Measurements from ENCODE around the gene GPA33. TPM values are rescaled to one million over a fixed set of nuclear protein-coding genes. Genes with fewer than 3 reads are reported as not detected.

Gene GPA33
- total and polyA plus RNA-seq, 3 experiments from 2014 or later, result 0.66 to 19.7 (median 0.97) TPM

DNA sequence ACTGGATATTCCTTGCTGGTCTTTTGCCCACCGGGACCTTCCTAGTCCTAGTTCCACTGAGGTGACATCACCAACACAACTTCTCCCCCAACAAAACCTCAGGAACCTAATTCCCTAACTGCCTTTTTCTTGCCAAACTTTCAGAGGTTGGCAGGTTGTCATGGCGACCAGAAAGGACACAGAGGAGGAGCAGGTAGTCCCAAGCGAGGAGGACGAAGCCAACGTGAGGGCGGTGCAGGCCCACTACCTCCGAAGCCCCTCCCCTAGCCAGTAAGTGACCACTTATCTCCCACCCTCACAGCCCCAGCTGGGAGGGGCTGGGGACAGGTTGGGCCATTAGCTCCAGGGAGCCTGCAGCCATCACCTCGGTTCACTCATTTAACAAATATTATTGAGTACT, 4.5 kb upstream of the GPA33 start:
- CTCF ChIA-PET, result interaction anchor here (2.8 kb wide), 1 partner anchor 28 kb away, joined by 6 read pairs; no protein-coding TSS in a partner anchor
- DNase-seq, result no peak
- no peak overlapping the region for H3K4me3 Mint-ChIP-seq
- H3K36me3 Mint-ChIP-seq, result peaks cover 0 to 14% (median 5%) of the 10 kb centered on the region in 3 donors
- POLR2A ChIA-PET, result no interaction called here
- H3K36me3 ChIP-seq (ENCODE audit: insufficient read depth, low read length), result no peaks in the 10 kb centered on the region
- H3K4me1 Mint-ChIP-seq, result peaks cover 15 to 23% (median 18%) of the 10 kb centered on the region in 3 donors
- H3K27me3 ChIP-seq (ENCODE audit: insufficient read depth, low read length, poor library complexity, severe bottlenecking), result no peaks in the 10 kb centered on the region
- H3K9me3 Mint-ChIP-seq, result peaks cover 0 to 3% (median 0%) of the 10 kb centered on the region in 5 donors
- H3K4me1 ChIP-seq (ENCODE audit: insufficient read depth, low read length), result peaks cover 18% of the 10 kb centered on the region
- no peaks in the 10 kb centered on the region for H3K9me3 ChIP-seq (ENCODE audit: low read length)
- no peak overlapping the region for H3K27ac Mint-ChIP-seq
- H3K27me3 Mint-ChIP-seq, result peaks cover 6 to 14% of the 10 kb centered on the region in 2 donors
- no peak overlapping the region for H3K4me3 ChIP-seq (ENCODE audit: low read length)
- H3K27ac ChIP-seq (ENCODE audit: low read depth, low read length), result no peak overlapping the region

DNA sequence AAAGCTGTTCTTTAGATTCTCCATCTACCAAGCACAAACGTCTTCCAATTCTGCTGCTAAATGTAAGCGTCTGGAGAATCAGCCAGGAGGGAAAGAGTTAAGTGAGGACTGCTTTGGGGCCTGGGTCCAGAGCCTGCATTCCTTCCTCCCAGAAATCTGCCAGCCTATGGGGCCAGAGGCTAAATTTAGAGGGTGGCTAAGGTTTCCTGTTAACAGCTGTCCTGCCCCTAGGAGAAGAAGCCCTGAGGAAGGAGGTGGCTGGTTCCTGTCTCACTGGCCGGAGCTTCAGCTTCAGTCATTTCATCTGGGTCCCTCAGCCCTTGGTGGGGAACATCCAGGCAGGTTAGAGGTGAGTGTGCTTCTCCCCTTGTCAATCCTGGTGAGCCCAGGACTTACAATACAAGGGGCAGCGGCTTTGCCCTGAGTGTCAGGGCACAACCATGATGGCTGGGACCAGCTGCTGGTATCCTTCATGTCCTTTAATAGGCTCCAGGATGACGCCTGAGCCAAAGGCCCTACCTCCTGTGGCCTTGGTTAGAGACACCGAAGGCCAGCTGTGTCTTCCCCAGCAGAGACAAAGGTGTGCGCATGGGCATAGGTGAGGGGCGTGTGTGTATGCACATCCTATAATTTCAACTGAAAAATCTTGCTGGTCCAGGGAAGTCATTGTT, 3.8 kb upstream of the GPA33 start, which contains the start of gene STYXL2:
Gene STYXL2, plus strand, starts transcription at position 230 of the 671 bp plus-strand sequence. CDS start 775 bp downstream, outside the sequence.
- DNase-seq, result no peak
- Histone ChIP-seq H3K4me3 (ENCODE audit: low read length) (no peak within 1 kb of the TSS), H3K36me3 (ENCODE audit: insufficient read depth, low read length) (no peaks in the 10 kb centered on the region), H3K27me3 (ENCODE audit: insufficient read depth, low read length, poor library complexity, severe bottlenecking) (no peaks in the 10 kb centered on the region), H3K4me1 (ENCODE audit: insufficient read depth, low read length) (peaks cover 25% of the 10 kb centered on the region), H3K27ac (ENCODE audit: low read depth, low read length) (no peak within 1 kb of the TSS), H3K9me3 (ENCODE audit: low read length) (no peaks in the 10 kb centered on the region)
- H3K4me1 Mint-ChIP-seq, result peaks cover 21 to 30% (median 25%) of the 10 kb centered on the region in 3 donors
- peaks cover 0 to 14% (median 5%) of the 10 kb centered on the region in 3 donors for H3K36me3 Mint-ChIP-seq
- no peak within 1 kb of the TSS for H3K4me3 Mint-ChIP-seq
- peak within 1 kb of the TSS in 1 of 8 donors; percentile 21 for H3K27ac Mint-ChIP-seq
- peaks cover 6 to 10% of the 10 kb centered on the region in 2 donors for H3K27me3 Mint-ChIP-seq
- POLR2A ChIA-PET, result no interaction called here
- H3K9me3 Mint-ChIP-seq, result peaks cover 0 to 3% (median 0%) of the 10 kb centered on the region in 5 donors
- CTCF ChIA-PET, result interaction anchor here (1.1 to 2.8 kb wide), 4 partner anchors 15 to 126 kb away, joined by 3 to 8 read pairs (median 4); partner anchors contain the start of gene POU2F1

DNA sequence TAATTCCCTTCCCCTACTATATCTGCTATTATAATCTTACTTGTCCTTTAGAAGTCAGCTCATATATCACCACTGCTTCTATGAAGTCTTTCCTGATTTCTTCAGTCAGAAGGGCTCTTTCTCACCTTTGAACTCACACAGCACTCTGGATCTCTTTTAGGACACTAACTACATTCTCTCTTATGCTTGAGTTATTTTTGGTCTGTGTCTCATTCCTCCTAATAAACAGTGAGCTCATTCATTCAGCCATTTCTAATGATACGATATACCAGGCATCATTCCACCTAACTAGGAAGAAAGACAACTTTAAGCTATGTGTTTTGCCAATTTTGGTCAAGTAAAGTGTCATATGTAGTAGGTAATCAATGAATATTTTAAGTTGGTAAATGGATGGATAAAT, 2.5 kb upstream of the GPA33 start:
- no peak overlapping the region for H3K4me3 Mint-ChIP-seq

DNA sequence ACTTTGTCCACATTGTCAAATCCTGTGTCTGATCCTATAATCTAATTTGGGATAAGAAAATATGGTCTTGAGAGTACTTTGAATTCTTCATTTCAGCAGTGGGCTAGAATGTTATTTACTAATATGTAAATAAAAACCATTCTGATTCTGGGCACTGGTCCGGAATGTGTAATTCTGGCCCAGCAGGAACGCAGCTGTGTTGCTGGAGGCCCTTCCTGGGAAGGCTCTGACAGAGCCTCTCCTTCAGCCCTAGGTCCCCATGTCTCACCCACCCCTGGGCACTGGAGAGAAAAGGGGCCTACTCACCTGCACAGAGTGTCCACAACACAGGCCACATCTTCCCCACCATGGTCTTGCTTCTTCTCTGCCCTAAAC, 251 bp downstream of the GPA33 start:
- Mint-ChIP-seq H3K27me3 (no peaks in the 10 kb centered on the region), H3K4me1 (peaks cover 28 to 44% (median 29%) of the 10 kb centered on the region in 3 donors), H3K27ac (peak overlapping the region; percentile 58 to 97 (median 94)), H3K4me3 (peak overlapping the region in 6 of 7 donors; percentile 65 to 85 (median 76)), H3K36me3 (peaks cover 0 to 3% (median 0%) of the 10 kb centered on the region in 3 donors), H3K9me3 (no peaks in the 10 kb centered on the region)
- Histone ChIP-seq H3K36me3 (ENCODE audit: insufficient read depth, low read length) (no peaks in the 10 kb centered on the region), H3K27me3 (ENCODE audit: insufficient read depth, low read length, poor library complexity, severe bottlenecking) (no peaks in the 10 kb centered on the region), H3K4me1 (ENCODE audit: insufficient read depth, low read length) (peaks cover 47% of the 10 kb centered on the region), H3K27ac (ENCODE audit: low read depth, low read length) (peak overlapping the region; percentile 28), H3K9me3 (ENCODE audit: low read length) (no peaks in the 10 kb centered on the region), H3K4me3 (ENCODE audit: low read length) (peak overlapping the region; percentile 54)
- ChIA-PET POLR2A (interaction anchor here (0.6 to 0.9 kb wide), 3 partner anchors 14 to 194 kb away, joined by 3 read pairs; no protein-coding TSS in a partner anchor), CTCF (interaction anchor here (1.2 to 1.8 kb wide), 3 partner anchors 23 to 131 kb away, joined by 5 read pairs; partner anchors contain the start of gene POU2F1)
- no peak for DNase-seq

More for the DNA sequence above, 2.5 kb upstream of the GPA33 start:
- peak overlapping the region in 2 of 8 donors; percentile 8 to 24 for H3K27ac Mint-ChIP-seq
- peaks cover 0 to 3% (median 0%) of the 10 kb centered on the region in 5 donors for H3K9me3 Mint-ChIP-seq
- H3K4me1 Mint-ChIP-seq, result peaks cover 25 to 42% (median 28%) of the 10 kb centered on the region in 3 donors
- Histone ChIP-seq H3K27ac (ENCODE audit: low read depth, low read length) (no peak overlapping the region), H3K9me3 (ENCODE audit: low read length) (no peaks in the 10 kb centered on the region), H3K4me1 (ENCODE audit: insufficient read depth, low read length) (peaks cover 37% of the 10 kb centered on the region), H3K4me3 (ENCODE audit: low read length) (no peak overlapping the region), H3K27me3 (ENCODE audit: insufficient read depth, low read length, poor library complexity, severe bottlenecking) (no peaks in the 10 kb centered on the region), H3K36me3 (ENCODE audit: insufficient read depth, low read length) (no peaks in the 10 kb centered on the region)
- peaks cover 0 to 14% (median 5%) of the 10 kb centered on the region in 3 donors for H3K36me3 Mint-ChIP-seq
- CTCF ChIA-PET, result interaction anchor here (1.0 to 2.8 kb wide), 5 partner anchors 26 to 127 kb away, joined by 3 to 8 read pairs (median 4); partner anchors contain the start of gene POU2F1
- no peak for DNase-seq
- peaks cover 6 to 7% of the 10 kb centered on the region in 2 donors for H3K27me3 Mint-ChIP-seq
- POLR2A ChIA-PET, result interaction anchor here (0.6 kb wide), 1 partner anchor 285 kb away, joined by 5 read pairs; no protein-coding TSS in a partner anchor

DNA sequence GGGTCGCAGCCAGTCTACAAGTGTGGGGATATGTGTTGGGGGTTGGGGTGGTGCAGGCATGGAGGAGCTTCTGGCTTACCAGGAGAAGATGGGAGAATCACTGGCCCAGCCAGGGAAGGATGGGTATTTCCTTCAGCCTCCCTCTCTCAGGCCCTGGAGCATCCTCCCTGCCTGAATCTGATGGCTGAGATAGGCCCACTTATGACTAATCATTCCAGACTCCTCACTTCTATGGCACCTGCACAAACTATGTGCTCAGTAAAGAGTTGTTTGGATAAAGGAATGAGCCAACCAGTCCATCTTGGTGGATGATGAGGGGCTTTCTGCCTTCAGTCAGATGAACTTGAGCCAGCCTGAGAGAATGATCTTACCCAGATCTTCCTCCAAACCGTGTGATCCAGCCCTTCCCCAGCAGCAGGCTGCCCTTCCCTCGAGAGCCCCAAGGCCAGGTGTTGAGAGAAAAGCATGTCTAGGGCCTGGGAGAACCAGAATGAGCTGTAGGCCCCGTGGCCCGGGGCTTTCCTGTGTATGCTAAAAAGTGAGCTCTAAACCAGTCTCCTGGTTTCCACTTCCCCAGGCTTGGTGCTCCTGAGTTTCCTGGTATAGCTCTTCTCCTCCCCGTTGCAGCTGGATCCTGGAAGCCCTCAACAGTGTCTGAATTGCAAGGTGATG, 1.3 kb downstream of the GPA33 start:
- Mint-ChIP-seq H3K27ac (peak overlapping the region in 6 of 8 donors; percentile 61 to 94 (median 92)), H3K9me3 (no peaks in the 10 kb centered on the region), H3K4me1 (peaks cover 28 to 44% (median 29%) of the 10 kb centered on the region in 3 donors), H3K4me3 (peak overlapping the region in 5 of 7 donors; percentile 21 to 78 (median 50)), H3K36me3 (peaks cover 0 to 3% (median 0%) of the 10 kb centered on the region in 3 donors), H3K27me3 (no peaks in the 10 kb centered on the region)
- ChIA-PET POLR2A (no interaction called here), CTCF (interaction anchor here (1.6 kb wide), 1 partner anchor 22 kb away, joined by 5 read pairs; no protein-coding TSS in a partner anchor)
- Histone ChIP-seq H3K9me3 (ENCODE audit: low read length) (no peaks in the 10 kb centered on the region), H3K36me3 (ENCODE audit: insufficient read depth, low read length) (no peaks in the 10 kb centered on the region), H3K4me3 (ENCODE audit: low read length) (peak overlapping the region; percentile 54), H3K27me3 (ENCODE audit: insufficient read depth, low read length, poor library complexity, severe bottlenecking) (no peaks in the 10 kb centered on the region), H3K4me1 (ENCODE audit: insufficient read depth, low read length) (peaks cover 47% of the 10 kb centered on the region), H3K27ac (ENCODE audit: low read depth, low read length) (no peak overlapping the region)
- no peak for DNase-seq

DNA sequence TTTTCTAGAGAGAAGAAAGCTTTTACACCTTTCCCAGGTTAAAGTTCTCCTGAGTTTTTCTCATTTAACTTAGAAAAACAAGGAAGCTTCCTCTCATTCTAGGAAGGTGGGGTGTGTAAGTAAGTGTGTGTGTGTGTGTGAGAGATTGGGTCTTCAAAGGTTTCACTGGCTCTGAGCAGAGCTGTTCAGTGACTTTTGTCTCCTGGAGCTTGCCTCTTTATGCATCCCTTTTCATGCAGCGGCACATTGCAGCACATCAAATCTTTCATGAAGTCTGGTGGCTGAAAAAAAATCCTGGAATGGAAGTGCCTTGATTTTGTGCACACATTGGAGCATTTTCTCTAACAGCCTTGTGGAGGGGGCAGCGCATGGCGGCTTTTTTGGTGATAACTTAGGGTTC, 3.4 kb downstream of the GPA33 start:
- no peaks in the 10 kb centered on the region for H3K9me3 Mint-ChIP-seq
- peaks cover 0 to 3% (median 0%) of the 10 kb centered on the region in 3 donors for H3K36me3 Mint-ChIP-seq
- Histone ChIP-seq H3K4me3 (ENCODE audit: low read length) (no peak overlapping the region), H3K27ac (ENCODE audit: low read depth, low read length) (no peak overlapping the region), H3K27me3 (ENCODE audit: insufficient read depth, low read length, poor library complexity, severe bottlenecking) (no peaks in the 10 kb centered on the region), H3K36me3 (ENCODE audit: insufficient read depth, low read length) (no peaks in the 10 kb centered on the region), H3K4me1 (ENCODE audit: insufficient read depth, low read length) (peaks cover 47% of the 10 kb centered on the region), H3K9me3 (ENCODE audit: low read length) (no peaks in the 10 kb centered on the region)
- H3K27me3 Mint-ChIP-seq, result peaks cover 4 to 5% of the 10 kb centered on the region in 2 donors
- peaks cover 28 to 44% (median 29%) of the 10 kb centered on the region in 3 donors for H3K4me1 Mint-ChIP-seq
- CTCF ChIA-PET, result interaction anchor here (1.2 to 1.3 kb wide), 2 partner anchors 25 to 34 kb away, joined by 3 to 4 read pairs; no protein-coding TSS in a partner anchor
- H3K27ac Mint-ChIP-seq, result no peak overlapping the region
- H3K4me3 Mint-ChIP-seq, result no peak overlapping the region
- POLR2A ChIA-PET, result no interaction called here
- DNase-seq, result no peak

DNA sequence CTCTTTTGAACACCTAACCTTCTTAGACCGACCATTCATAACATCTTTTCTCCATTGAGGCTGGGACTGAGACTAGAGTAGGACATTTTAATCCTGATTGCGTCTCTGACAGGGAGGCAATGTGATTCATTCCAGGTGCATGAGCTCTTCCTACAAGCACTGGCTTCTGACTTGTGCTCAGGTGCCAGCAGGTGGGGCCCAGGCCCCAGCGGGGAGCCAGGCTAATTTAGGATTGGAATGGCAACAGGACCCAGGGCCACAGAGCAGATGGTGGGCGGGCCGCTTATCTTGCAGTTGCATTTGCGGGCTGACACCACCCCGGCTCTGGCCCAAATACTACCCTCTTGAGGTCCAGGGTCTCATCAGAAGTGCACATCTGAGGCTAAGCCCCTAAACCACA, 4.1 kb downstream of the GPA33 start:
- no peaks in the 10 kb centered on the region for H3K27me3 ChIP-seq (ENCODE audit: insufficient read depth, low read length, poor library complexity, severe bottlenecking)
- DNase-seq, result no peak
- no peak overlapping the region for H3K4me3 Mint-ChIP-seq
- no peaks in the 10 kb centered on the region for H3K9me3 Mint-ChIP-seq
- H3K4me3 ChIP-seq (ENCODE audit: low read length), result no peak overlapping the region
- ChIA-PET CTCF (interaction anchor here (1.3 kb wide), 2 partner anchors 19 to 35 kb away, joined by 3 to 4 read pairs; no protein-coding TSS in a partner anchor), POLR2A (no interaction called here)
- H3K27ac Mint-ChIP-seq, result peak overlapping the region in 1 of 8 donors; percentile 12
- no peaks in the 10 kb centered on the region for H3K36me3 ChIP-seq (ENCODE audit: insufficient read depth, low read length)
- H3K9me3 ChIP-seq (ENCODE audit: low read length), result no peaks in the 10 kb centered on the region
- H3K27ac ChIP-seq (ENCODE audit: low read depth, low read length), result no peak overlapping the region
- H3K4me1 ChIP-seq (ENCODE audit: insufficient read depth, low read length), result peaks cover 42% of the 10 kb centered on the region
- H3K27me3 Mint-ChIP-seq, result peaks cover 5 to 7% of the 10 kb centered on the region in 2 donors
- peaks cover 0 to 5% (median 2%) of the 10 kb centered on the region in 3 donors for H3K36me3 Mint-ChIP-seq
- H3K4me1 Mint-ChIP-seq, result peaks cover 24 to 40% (median 25%) of the 10 kb centered on the region in 3 donors
